Transverse colon (tissue), 4 donors: ENCODE measurements around the gene LIN37. TPM values are rescaled to one million over a fixed set of nuclear protein-coding genes. Genes with fewer than 3 reads are reported as not detected.
A peak's percentile ranks its signal among the peaks of the same experiment; 100 is the strongest.

Experiments used
- DNase-seq: peaks from one replicate; pipeline ENCODE4 v3.0.0-alpha.2; 2019
- H3K27ac ChIP-seq, 4 donors: fragments of 200-600 bp; sonication (generic); 2 replicates each; pipeline ENCODE4 v1.5.1; 2016 to 2018; ENCODE audit warnings: inconsistent platforms in 4 of 4
- H3K27me3 ChIP-seq: fragments of 200-600 bp; sonication (generic); 2 replicates; pipeline ENCODE4 v1.5.1; 2017; ENCODE audit warnings: inconsistent platforms
- H3K36me3 ChIP-seq, 4 donors: fragments of 200-600 bp; sonication (generic); 2 replicates each; pipeline ENCODE4 v1.5.1; 2017 to 2019; ENCODE audit warnings: inconsistent platforms in 4 of 4
- H3K4me1 ChIP-seq, 4 donors: fragments of 200-600 bp; sonication (generic); 2 replicates each; pipeline ENCODE4 v1.5.1; 2017 to 2020; ENCODE audit warnings: inconsistent platforms in 4 of 4
- H3K4me3 ChIP-seq, 4 donors: fragments of 200-600 bp; sonication (generic); 1 replicate in 1 of 4; 2 replicates in 3 of 4; pipeline versions ENCODE4 v1.5.1 to v1.6.1; 2017 to 2019; ENCODE audit warnings: inconsistent platforms in 4 of 4
- H3K9me3 ChIP-seq, 2 donors: fragments of 200-600 bp; sonication (generic); 2 replicates each; pipeline ENCODE4 v1.5.1; 2017 to 2019; ENCODE audit warnings: inconsistent platforms in 2 of 2
- CTCF ChIP-seq, 5 experiments: fragments of 200-600 bp in 3 of 5; fragments of 450-650 bp in 2 of 5; sonication (generic) in 3 of 5; IDR thresholded peaks; 1 replicate in 2 of 5; 2 replicates in 3 of 5; pipeline ENCODE4 v1.5.1; 2016 to 2017; ENCODE audit warnings: antibody characterized with exemption in 5 of 5, inconsistent platforms in 3 of 5, mild to moderate bottlenecking in 2 of 5, moderate library complexity in 1 of 5
- EP300 ChIP-seq: sonication (generic); formaldehyde crosslinking; IDR thresholded peaks from one replicate; pipeline ENCODE4 v1.6.1; 2017; ENCODE audit warnings: antibody characterized with exemption, low read depth
- POLR2A ChIP-seq: fragments of 450-650 bp; IDR thresholded peaks from one replicate; pipeline ENCODE4 v1.6.1; 2016; ENCODE audit warnings: antibody characterized with exemption, mild to moderate bottlenecking, moderate library complexity
- POLR2AphosphoS5 ChIP-seq, 3 donors: sonication (generic); formaldehyde crosslinking; IDR thresholded peaks; one replicate each; pipeline ENCODE4 v1.6.1; 2016; ENCODE audit warnings: antibody characterized with exemption in 3 of 3
- WGBS, 2 donors: methylation state at CpG; one replicate each; pipeline ENCODE4 v1.1.5; 2018; ENCODE audit warnings: low coverage in 1 of 2; 5-methylcytosine and 5-hydroxymethylcytosine counted together
- in situ Hi-C, 4 donors: fragments of 200-750 bp; cut with MboI; loops; one replicate each; pipeline versions ENCODE4 v1.15.0 to v1.15.1; 2017; ENCODE audit warnings: low sequenced_read_pairs in 3 of 4, low pct_ligation_motif_present in 1 of 4, low pct_unique_long_range_greater_than_20kb in 1 of 4
- intact Hi-C: fragments of 100-400 bp; cut with DNase I; formaldehyde crosslinking; loops from one replicate; pipeline ENCODE4 v1.15.1; 2023; ENCODE audit warnings: low total_unique reads
- total RNA-seq, 4 donors: library from RNA; depleted of rRNA; stranded (reverse); fragments of >200 nt; gene quantifications; one replicate each; pipeline ENCODE4 v1.1.0, GENCODE V29; 2016

Gene LIN37
- total RNA-seq, 4 donors from 2014 or later: 10.5 to 41.1 (median 15.8) TPM

- in situ Hi-C loops (no loop called here), intact Hi-C loops (loop anchor here (10.0 kb wide), 1 partner anchor 193 kb away; the partner anchor contains the start of gene LRFN3)
- Histone ChIP-seq H3K9me3 (no peaks in the 10 kb centered on the region), H3K36me3 (peaks cover 0 to 6% (median 0%) of the 10 kb centered on the region in 4 donors), H3K27ac (peak within 1 kb of the TSS; percentile 82 to 97 (median 88)), H3K4me3 (peak within 1 kb of the TSS in 2 of 4 donors; percentile 52 to 63), H3K4me1 (peaks cover 14 to 33% (median 26%) of the 10 kb centered on the region in 4 donors), H3K27me3 (no peaks in the 10 kb centered on the region)
- TF ChIP-seq EP300: no peak
- peak; percentile 34 for TF ChIP-seq POLR2A
- TF ChIP-seq POLR2AphosphoS5 (IDR thresholded peaks at IDR 0.05): peak; percentile 42 to 54 (median 47)
- TF ChIP-seq CTCF (IDR thresholded peaks at IDR 0.05): no peak
- 83 to 100% methylated on average over 1 to 9 of the region's 9 CpGs for WGBS, 2 donors
- peak; percentile 67 for DNase-seq
These were observed 6.2 kb upstream of the LIN37 start, which contains the start of gene IGFLR1 for GRCh38 chr19:35742121-35742724. TSS of gene IGFLR1 (minus strand) at chr19:35742452. CDS start at chr19:35741180, 1,272 bp downstream.

GRCh38 chr19:35743640-35744429 is 4.5 kb upstream of the LIN37 start:
- Histone ChIP-seq H3K27ac (peak overlapping the region; percentile 97 to 100 (median 100)), H3K4me1 (peaks cover 18 to 39% (median 33%) of the 10 kb centered on the region in 4 donors), H3K36me3 (no peaks in the 10 kb centered on the region), H3K27me3 (no peaks in the 10 kb centered on the region), H3K4me3 (peak overlapping the region in 1 of 4 donors; percentile 77), H3K9me3 (no peaks in the 10 kb centered on the region)
- intact Hi-C loops: loop anchor here (10.0 kb wide), 1 partner anchor 191 kb away; the partner anchor contains the start of gene LRFN3
- no peak for DNase-seq
- TF ChIP-seq POLR2AphosphoS5 (IDR thresholded peaks at IDR 0.05): no peak
- TF ChIP-seq CTCF (IDR thresholded peaks at IDR 0.05): no peak
- TF ChIP-seq POLR2A: no peak
- TF ChIP-seq EP300: no peak
- in situ Hi-C loops: no loop called here
- 92% methylated on average over 19 of the region's 19 CpGs; no CpG with 5 or more reads in 1 of the 2 donors for WGBS, 2 donors

GRCh38 chr19:35744430-35745327 is 3.7 kb upstream of the LIN37 start:
- Histone ChIP-seq H3K27me3 (no peaks in the 10 kb centered on the region), H3K9me3 (no peaks in the 10 kb centered on the region), H3K4me3 (peak overlapping the region; percentile 68 to 98 (median 80)), H3K4me1 (peaks cover 24 to 44% (median 39%) of the 10 kb centered on the region in 4 donors), H3K27ac (peak overlapping the region; percentile 97 to 100 (median 100)), H3K36me3 (no peaks in the 10 kb centered on the region)
- intact Hi-C loops (loop anchor here (10.0 kb wide), 1 partner anchor 190 kb away; the partner anchor contains the start of gene LRFN3), in situ Hi-C loops (no loop called here)
- 1 to 11% methylated on average over 18 to 38 of the region's 41 CpGs for WGBS, 2 donors
- TF ChIP-seq CTCF (IDR thresholded peaks at IDR 0.05) (peak in 3 of 5 experiments; percentile 27 to 41 (median 37)), POLR2AphosphoS5 (IDR thresholded peaks at IDR 0.05) (no peak)
- DNase-seq: peak; percentile 97
